GM10266 (cell line): Measurements from ENCODE around the gene PIGV.
"Not testable (repeated sequence)": the region's sequence is repeated elsewhere in the genome, so short reads cannot be mapped to it uniquely, and the experiment has no call there.

ENCODE experiments used
- DNase-seq: peaks from one replicate; pipeline ENCODE4 v3.0.0; 2012; ENCODE audit errors: extremely low spot score
- TF ChIP-seq, protein P1 (sequence below): IDR thresholded peaks from 2 replicates; pipeline ENCODE4 v1.5.1; 2012; ENCODE audit warnings: mild to moderate bottlenecking, low read depth; ENCODE audit not compliant: control insufficient read depth, insufficient read depth; ENCODE audit errors: missing control alignments

Gene PIGV

DNA sequence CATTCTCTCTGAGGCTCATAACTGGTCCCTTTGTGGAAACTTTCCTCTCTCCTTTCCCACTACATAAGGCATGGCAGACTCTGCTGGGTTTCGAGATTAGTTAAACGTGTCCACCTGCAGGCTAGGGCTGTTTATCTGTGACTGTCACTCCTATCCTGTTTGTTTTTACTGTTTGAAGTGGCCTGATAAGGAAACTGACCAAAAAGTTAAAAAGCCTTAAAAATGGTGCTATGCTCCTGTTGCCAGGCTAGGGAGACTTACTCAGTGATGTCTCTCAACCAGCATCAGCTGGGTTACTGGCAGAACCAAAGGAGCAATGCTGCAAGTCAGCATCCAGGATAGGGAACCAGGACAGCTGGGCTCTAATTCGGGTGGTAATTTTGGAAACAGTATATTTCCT, 3.9 kb downstream of the PIGV start:
- no peak for DNase-seq
- TF ChIP-seq, protein P1, sequence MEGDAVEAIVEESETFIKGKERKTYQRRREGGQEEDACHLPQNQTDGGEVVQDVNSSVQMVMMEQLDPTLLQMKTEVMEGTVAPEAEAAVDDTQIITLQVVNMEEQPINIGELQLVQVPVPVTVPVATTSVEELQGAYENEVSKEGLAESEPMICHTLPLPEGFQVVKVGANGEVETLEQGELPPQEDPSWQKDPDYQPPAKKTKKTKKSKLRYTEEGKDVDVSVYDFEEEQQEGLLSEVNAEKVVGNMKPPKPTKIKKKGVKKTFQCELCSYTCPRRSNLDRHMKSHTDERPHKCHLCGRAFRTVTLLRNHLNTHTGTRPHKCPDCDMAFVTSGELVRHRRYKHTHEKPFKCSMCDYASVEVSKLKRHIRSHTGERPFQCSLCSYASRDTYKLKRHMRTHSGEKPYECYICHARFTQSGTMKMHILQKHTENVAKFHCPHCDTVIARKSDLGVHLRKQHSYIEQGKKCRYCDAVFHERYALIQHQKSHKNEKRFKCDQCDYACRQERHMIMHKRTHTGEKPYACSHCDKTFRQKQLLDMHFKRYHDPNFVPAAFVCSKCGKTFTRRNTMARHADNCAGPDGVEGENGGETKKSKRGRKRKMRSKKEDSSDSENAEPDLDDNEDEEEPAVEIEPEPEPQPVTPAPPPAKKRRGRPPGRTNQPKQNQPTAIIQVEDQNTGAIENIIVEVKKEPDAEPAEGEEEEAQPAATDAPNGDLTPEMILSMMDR: no peak

DNA sequence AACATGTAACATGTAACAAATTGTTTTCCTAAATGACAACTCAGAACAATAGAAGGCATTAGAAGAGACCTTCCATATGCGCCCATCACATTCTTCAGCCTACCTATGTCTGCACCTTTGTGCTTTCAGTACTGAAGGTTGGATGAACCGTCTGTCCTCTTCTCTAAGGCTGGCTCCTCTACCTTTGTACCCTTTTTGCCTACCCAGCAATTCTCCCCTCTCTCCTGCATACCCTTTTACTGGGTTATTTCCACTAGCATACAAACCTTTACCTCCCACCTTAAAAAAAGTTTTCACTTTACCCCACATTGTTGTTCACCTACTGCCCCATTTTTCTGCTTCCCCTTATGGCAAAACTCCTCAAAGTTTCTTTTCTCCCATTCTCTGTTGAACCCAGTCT, 5.2 kb downstream of the PIGV start:
- TF ChIP-seq, protein P1: no peak
- DNase-seq: no peak

DNA sequence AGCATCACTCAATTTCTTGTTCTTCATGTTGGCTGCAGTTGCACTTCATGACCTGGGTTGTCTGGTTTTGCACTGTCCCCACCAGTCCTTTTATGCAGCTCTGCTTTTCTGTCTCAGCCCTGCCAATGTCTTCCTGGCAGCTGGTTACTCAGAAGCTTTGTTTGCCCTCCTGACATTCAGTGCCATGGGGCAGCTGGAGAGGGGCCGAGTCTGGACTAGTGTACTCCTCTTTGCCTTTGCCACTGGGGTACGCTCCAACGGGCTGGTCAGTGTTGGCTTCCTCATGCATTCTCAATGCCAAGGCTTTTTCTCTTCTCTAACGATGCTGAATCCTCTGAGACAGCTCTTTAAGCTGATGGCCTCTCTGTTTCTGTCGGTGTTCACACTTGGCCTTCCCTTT, 6.6 kb downstream of the PIGV start:
- DNase-seq: no peak
- TF ChIP-seq, protein P1: no peak

DNA sequence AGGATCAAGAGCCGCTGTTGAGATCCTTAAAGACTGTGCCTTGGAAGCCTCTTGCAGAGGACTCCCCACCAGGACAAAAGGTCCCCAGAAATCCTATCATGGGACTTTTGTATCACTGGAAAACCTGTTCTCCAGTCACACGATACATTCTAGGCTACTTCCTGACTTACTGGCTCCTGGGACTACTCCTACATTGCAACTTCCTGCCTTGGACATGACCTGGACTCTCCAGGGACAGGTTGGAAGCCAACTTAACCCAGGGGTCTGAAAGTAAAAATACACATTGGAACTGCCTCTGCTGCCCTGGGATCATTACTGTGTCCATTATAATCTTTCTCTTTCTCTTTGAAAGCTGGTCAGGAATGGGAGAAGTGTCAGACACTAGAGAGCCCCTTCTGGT, 9.9 kb downstream of the PIGV start:
- TF ChIP-seq, protein P1: no peak

DNA sequence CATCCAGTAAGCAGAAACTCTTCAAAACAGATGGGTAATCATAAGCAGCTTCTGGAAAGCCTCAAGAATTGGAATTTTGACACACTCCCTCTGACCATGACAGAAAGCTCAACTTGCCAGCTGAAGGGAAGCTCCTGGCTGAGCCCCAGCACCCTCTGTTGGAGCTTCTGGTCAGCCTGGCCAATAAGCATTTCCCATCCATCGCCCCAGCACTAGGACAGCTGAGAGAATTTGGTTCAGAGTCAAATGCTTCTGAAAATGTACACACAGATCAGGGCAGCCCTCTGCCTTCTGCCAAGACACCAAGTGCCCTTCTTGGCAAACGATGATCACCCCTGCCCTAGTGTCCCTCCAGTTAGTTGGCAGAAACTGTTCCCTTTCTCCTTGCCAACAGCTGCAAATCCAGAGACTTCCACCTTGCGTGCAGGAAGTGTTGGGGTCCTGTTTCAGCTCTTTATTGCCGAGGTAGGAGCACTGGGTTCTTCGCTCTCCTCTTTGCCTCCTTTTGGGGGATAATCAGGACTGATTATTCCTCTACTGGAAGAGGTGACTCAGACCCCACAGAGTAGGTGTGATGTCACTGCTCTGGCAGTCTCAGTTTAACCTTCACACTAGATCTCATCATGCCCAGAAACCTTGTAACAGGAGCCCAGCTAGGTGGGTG, 11.9 kb downstream of the PIGV start:
- TF ChIP-seq, protein P1: no peak
- DNase-seq: peak; percentile 32

More for the DNA sequence above, 9.9 kb downstream of the PIGV start:
- DNase-seq: no peak

DNA sequence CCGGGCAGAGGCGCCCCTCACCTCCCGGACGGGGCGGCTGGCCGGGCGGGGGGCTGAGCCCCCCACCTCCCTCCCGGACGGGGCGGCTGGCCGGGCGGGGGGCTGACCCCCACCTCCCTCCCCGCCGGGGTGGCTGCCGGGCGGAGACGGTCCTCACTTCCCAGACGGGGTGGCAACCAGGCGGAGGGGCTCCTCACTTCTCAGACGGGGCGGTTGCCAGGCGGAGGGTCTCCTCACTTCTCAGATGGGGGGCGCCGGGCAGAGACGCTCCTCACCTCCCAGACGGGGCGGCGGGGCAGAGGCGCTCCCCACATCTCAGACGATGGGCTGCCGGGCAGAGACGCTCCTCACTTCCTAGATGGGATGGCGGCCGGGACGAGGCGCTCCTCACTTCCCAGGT, 16.2 kb downstream of the PIGV start:
- DNase-seq: not testable (repeated sequence)

DNA sequence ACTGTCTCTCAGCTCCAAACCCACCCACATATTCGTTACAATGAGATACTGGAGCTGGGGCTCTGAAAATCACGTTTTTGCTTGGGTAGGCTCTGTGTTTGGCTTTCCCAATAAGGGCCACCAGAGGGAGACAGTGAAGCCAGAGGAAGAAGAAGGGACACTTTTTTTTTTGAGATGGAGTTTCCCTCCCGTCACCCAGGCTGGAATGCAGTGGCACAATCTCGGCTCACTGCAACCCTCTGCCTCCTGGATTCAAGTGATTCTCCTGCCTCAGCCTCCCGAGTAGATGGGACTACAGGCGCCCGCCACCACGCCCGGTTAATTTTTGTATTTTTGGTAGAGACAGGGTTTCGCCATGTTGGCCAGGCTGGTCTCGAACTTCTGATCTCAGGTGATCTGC, 22.4 kb downstream of the PIGV start:
- TF ChIP-seq, protein P1: peak; percentile 76
- peak; percentile 87 for DNase-seq

DNA sequence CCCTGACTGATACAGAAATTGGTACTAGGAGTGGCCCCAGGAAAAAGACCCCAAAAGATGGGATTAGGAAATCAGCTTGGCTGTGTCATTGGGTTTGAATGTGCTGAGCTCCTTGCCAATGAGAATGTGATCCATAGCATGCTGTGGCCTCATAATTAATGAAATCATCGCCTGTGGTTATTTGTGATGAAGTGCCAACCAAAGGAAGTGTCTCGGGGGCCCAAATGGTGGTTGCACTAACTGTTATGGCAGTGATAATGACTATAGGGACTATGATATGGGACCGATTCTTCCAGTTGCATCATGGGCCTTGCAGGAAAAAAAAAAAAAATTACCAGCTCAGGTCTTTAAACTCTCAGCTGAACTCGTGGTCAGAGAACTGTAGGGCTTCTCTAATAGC, 23.3 kb downstream of the PIGV start:
- no peak for DNase-seq
- TF ChIP-seq, protein P1: no peak
